ENCODE data around the gene CFAP100. TPM values are rescaled to one million over a fixed set of nuclear protein-coding genes. Genes with fewer than 3 reads are reported as not detected.

CFAP100 gene
- total RNA-seq, 1 donor = not detected

DNA sequence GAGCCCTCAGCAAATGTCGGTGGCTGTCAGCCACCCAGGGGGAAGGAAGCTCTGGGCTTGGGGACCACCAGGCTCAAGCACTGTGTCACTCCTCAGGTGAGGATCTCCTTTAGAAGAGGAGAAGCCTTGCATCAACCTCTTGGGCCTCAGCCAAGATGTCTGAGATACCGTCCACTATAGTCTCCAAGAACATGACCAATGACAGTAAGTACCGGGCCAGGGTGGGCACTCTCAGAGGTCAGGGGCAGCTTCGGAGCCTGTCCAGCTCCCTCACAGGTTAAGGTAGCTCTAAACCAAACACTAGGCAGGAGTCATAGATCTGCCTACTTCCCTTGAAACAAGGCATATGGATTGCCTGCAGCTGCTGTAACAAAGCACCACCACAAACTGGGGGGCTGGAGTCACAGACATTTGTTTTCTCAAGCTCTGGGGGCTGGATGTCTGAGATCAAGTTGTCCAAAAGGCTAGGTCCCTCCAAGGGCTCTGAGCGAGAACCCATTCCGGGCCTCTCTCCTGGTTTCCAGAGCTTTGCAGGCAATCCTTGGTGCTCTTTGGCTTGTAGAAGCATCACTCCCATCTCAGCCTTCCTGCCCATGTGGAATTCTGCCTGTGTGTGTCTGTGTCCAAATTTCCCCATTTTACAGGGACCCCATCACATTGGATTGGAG is 1.3 kb downstream of the CFAP100 start:
- TF ChIP-seq, protein P1, sequence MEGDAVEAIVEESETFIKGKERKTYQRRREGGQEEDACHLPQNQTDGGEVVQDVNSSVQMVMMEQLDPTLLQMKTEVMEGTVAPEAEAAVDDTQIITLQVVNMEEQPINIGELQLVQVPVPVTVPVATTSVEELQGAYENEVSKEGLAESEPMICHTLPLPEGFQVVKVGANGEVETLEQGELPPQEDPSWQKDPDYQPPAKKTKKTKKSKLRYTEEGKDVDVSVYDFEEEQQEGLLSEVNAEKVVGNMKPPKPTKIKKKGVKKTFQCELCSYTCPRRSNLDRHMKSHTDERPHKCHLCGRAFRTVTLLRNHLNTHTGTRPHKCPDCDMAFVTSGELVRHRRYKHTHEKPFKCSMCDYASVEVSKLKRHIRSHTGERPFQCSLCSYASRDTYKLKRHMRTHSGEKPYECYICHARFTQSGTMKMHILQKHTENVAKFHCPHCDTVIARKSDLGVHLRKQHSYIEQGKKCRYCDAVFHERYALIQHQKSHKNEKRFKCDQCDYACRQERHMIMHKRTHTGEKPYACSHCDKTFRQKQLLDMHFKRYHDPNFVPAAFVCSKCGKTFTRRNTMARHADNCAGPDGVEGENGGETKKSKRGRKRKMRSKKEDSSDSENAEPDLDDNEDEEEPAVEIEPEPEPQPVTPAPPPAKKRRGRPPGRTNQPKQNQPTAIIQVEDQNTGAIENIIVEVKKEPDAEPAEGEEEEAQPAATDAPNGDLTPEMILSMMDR (IDR thresholded peaks at IDR 0.05; ENCODE audit: insufficient read depth, low read length) = no peak
- H3K4me3 ChIP-seq (ENCODE audit: low read depth, low read length) = no peak overlapping the region
- DNase-seq (ENCODE audit: low read depth) = no peak

DNA sequence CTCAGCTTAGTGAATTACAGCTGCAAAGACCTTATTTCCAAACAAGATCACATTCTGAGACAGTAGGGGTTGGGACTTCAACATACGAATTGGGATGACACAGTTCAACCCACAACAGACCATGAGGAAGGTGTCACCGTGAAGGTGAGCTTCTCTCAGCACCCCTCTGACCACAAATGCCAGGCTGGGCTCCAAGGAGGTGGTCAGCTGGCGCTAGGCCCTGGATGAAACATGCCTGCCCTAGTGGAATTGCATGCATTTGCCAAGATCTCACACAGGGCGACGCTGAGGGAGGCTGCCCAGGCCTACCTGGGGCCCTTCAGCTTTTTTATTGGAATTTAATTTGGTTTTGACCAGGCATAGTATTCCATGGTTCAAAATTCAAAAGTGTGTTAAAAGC is 1.8 kb downstream of the CFAP100 start:
- H3K4me3 ChIP-seq (ENCODE audit: low read depth, low read length) = no peak overlapping the region
- TF ChIP-seq, protein P1 (IDR thresholded peaks at IDR 0.05; ENCODE audit: insufficient read depth, low read length) = no peak
- no peak for DNase-seq (ENCODE audit: low read depth)

DNA sequence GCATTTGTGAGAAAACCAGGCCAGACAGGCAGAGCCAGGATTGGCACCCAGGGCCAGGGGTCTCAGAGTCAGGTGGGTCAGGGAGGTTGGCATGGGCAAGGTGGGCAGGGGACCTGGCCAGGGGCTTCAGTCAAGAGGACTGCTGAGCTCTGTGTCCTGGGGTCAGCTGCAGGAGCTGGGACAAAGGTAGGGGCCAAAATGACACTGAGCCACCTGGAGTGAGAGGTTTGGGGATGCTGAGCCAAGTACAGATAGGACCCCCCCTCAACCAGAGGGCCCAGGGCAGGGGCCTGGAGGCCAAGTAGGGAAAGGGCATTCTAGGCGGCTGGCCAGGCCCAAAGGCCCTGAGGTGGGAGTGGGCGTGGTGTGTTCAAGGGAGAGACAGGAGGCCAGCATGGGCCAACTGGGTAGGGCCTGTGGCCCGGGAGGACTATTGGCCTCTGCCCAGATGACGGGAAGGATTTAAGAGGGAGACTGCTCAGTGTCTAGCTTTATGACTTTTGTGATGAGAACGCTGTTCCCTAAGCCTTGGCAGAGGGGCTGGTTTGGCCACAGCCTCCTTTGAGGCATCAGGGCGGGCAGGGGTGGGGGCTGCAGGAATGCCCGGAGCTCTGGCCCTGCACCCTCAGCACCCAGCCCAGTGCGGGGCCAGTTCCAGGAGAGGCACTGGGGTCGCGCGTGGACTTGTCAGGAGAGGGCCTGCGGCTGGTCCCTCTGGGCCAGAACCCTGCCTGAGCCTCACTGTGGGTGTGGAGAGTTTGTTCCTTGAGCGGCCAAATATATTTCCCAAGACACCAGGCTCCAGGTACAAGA is 3.1 kb downstream of the CFAP100 start:
- no peak for DNase-seq (ENCODE audit: low read depth)
- no peak overlapping the region for H3K4me3 ChIP-seq (ENCODE audit: low read depth, low read length)
- TF ChIP-seq, protein P1 (IDR thresholded peaks at IDR 0.05; ENCODE audit: insufficient read depth, low read length) = no peak

DNA sequence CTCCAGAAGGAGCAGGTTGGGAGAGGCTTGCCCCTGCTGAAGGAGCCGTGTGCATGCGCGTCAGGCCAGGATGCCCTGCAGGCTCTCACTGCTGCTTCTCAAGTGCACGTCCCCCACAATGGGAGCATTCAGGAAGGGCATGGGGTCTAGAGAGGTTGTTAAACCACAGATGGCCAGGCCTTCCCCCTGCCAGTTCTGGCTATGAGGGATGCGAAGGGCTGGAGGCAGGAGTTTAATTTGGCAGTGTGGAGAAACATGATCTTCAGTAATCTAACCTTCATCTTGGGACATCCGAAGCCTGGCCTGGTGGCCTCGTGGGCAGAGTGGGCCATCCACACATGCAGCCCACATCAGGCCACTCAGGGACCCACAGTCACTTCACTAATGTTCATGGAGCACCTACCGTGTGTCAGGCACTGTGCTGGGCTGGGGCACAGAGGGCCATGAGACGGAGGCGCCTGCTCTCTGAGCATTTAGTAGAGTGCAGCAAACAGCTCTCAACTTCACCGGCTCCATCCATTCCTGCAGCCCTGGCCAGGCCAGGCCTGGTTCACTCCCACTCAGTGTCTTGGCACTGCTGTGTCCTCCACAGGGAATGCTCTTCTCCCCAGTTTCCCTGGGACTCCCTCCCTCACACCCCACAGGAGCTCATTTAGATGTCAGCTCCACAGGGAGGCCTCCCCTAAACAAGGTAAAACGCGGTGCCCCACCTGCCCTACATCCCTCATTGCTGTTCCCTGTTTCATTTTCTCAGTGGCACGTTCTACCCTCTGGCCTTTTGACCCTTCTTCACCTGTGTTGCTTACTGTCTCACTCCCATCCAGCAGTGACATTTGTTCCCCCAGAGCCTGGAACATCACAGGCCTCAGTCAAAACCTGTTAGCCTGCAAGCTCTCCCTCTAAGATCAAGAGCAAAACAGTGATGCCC is 4.0 kb downstream of the CFAP100 start:
- DNase-seq (ENCODE audit: low read depth) = no peak
- TF ChIP-seq, protein P1 (IDR thresholded peaks at IDR 0.05; ENCODE audit: insufficient read depth, low read length) = no peak
- H3K4me3 ChIP-seq (ENCODE audit: low read depth, low read length) = no peak overlapping the region

DNA sequence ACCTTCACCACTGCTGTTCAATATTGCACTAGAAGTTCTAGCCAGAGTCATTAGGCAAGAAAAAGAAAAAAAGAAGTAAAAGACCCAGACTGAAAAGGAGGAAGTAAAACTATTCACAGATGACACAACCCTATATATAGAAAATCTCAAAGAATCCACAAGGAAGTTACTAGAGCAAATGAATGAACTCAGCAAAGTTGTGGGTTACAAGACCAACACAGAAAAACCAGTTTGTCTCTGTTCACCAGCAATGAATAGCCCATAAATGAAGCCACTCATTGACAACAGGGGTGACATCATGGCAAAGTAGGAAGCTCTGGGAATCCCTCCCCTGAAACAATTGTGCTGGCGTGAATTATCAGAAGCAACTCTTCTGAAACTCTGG is 4.6 kb downstream of the CFAP100 start:
- DNase-seq (ENCODE audit: low read depth) = no peak

DNA sequence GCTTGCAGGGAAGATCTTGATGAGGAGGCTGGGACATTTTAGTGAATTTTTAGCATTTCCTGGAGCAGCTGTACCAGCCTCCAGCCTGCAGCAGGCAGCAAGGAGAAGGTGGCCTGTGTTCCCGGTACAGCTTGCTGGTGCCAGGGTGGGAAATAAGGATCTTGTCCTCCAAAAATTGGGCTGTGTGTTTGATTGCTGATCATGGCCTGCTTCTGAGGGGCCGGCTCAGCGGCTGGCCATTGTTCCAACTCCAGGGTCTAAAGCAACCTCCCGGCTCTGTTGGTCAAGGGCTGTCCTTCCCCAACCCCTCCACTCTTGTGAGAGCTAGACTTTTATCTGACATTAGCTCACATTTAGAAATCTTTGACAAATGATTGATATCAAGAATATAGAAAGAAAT is 5.0 kb downstream of the CFAP100 start:
- H3K4me3 ChIP-seq (ENCODE audit: low read depth, low read length) = no peak overlapping the region
- DNase-seq (ENCODE audit: low read depth) = no peak
- TF ChIP-seq, protein P1 (IDR thresholded peaks at IDR 0.05; ENCODE audit: insufficient read depth, low read length) = no peak

More for the DNA sequence above, 4.6 kb downstream of the CFAP100 start:
- TF ChIP-seq, protein P1 (IDR thresholded peaks at IDR 0.05; ENCODE audit: insufficient read depth, low read length) = no peak
- no peak overlapping the region for H3K4me3 ChIP-seq (ENCODE audit: low read depth, low read length)

All from fibroblast of the aortic adventitia (primary cell).